HepG2 (cell line): ENCODE results near the gene ECHDC1. TPM values are rescaled to one million over a fixed set of nuclear protein-coding genes. Genes with fewer than 3 reads are reported as not detected.

Experiments used
- ATAC-seq: fragments of 200-7000 bp; cut with Tn5 transposase; 3 replicates; pipeline ENCODE4 v1.9.1; 2020; ENCODE audit warnings: mild to moderate bottlenecking, moderate library complexity
- BruUV-seq: library from RNA; stranded (reverse); fragments of 400-500 nt; replicated peaks from 2 replicates; lab custom pipeline; 2021; lab: Mats Ljungman, UMichigan
- CTCF ChIA-PET: fragments of 300-600 bp; formaldehyde crosslinking; extraction: SDS; loops from one replicate; lab custom pipeline; 2021; ENCODE audit warnings: low total read pairs, inconsistent platforms, low intra/inter-chr PET ratio; lab: Yijun Ruan, JAX
- POLR2A ChIA-PET: fragments of 350-600 bp; sonication (Branson Sonifier 250); formaldehyde crosslinking; loops from one replicate; lab custom pipeline; 2020; ENCODE audit warnings: antibody characterized with exemption, inconsistent platforms; lab: Yijun Ruan, JAX
- DNase-seq: peaks from one replicate; pipeline ENCODE4 v3.0.0-alpha.2; 2015; ENCODE audit warnings: low spot score
- FAIRE-seq: peaks from 3 replicates; lab custom pipeline; 2011; peaks lifted over from hg19 to GRCh38; lab: Jason Lieb, UNC
- H2AFZ ChIP-seq: one replicate; pipeline ENCODE4 v1.6.1; 2011; ENCODE audit warnings: low read length, inconsistent platforms
- H3K27ac ChIP-seq: fragments of 300-600 bp; 3 replicates; pipeline ENCODE4 v1.8.0; 2011; ENCODE audit warnings: mixed run types, mild to moderate bottlenecking, mixed read lengths, low read length, inconsistent platforms; ENCODE audit not compliant: insufficient read depth; ENCODE audit errors: extremely low read length
- H3K27me3 ChIP-seq, 2 experiments: fragments of 200-600 bp in 1 of 2; 2 replicates in 1 of 2; 3 replicates in 1 of 2; pipeline versions ENCODE4 v1.6.0 to v1.8.0; 2011; ENCODE audit warnings: low read length in 2 of 2, mild to moderate bottlenecking in 2 of 2, moderate library complexity in 2 of 2, inconsistent platforms in 1 of 2; ENCODE audit not compliant: insufficient read depth in 2 of 2, control insufficient read depth in 1 of 2
- H3K36me3 ChIP-seq, 2 experiments: fragments of 200-600 bp in 1 of 2; replicated peaks in 1 of 2; 2 replicates in 1 of 2; 3 replicates in 1 of 2; pipeline versions ENCODE4 v1.5.1 to v1.8.0; 2011; ENCODE audit warnings: low read length in 2 of 2, inconsistent platforms in 1 of 2; ENCODE audit not compliant: insufficient read depth in 2 of 2, control insufficient read depth in 1 of 2
- H3K4me1 ChIP-seq: 2 replicates; pipeline ENCODE4 v1.5.1; 2012; ENCODE audit warnings: low read length, inconsistent platforms; ENCODE audit not compliant: insufficient read depth
- H3K4me2 ChIP-seq: 2 replicates; pipeline ENCODE4 v1.6.0; 2011; ENCODE audit warnings: low read depth, low read length, inconsistent platforms
- H3K4me3 ChIP-seq, 3 experiments: fragments of 200-600 bp in 1 of 3; sonication (generic), shearing (Covaris generic) in 1 of 3; replicated peaks in 1 of 3; 2 replicates each; pipeline ENCODE4 v1.5.1; 2011 to 2016; ENCODE audit warnings: low read length in 3 of 3, inconsistent platforms in 2 of 3, low read depth in 2 of 3, mild to moderate bottlenecking in 2 of 3, control low read depth in 1 of 3, mixed read lengths in 1 of 3; ENCODE audit not compliant: insufficient read depth in 1 of 3
- H3K79me2 ChIP-seq: one replicate; pipeline ENCODE4 v1.6.1; 2011; ENCODE audit warnings: low read length, inconsistent platforms; ENCODE audit not compliant: insufficient read depth
- H3K9ac ChIP-seq: 2 replicates; pipeline ENCODE4 v1.6.0; 2011; ENCODE audit warnings: mild to moderate bottlenecking, low read depth, low read length, inconsistent platforms; ENCODE audit not compliant: insufficient read depth
- H3K9me3 ChIP-seq: 2 replicates; pipeline ENCODE4 v1.5.1; 2012; ENCODE audit warnings: mild to moderate bottlenecking, low read length
- H4K20me1 ChIP-seq: 2 replicates; pipeline ENCODE4 v1.6.0; 2011; ENCODE audit warnings: inconsistent platforms, mild to moderate bottlenecking, low read length, moderate library complexity; ENCODE audit not compliant: insufficient read depth
- ARID4A ChIP-seq: sonication (generic); formaldehyde crosslinking; IDR thresholded peaks from 2 replicates; pipeline ENCODE4 v1.5.0; 2020; ENCODE audit warnings: mild to moderate bottlenecking, missing genetic modification reagents, borderline replicate concordance
- ATF7 ChIP-seq, 2 experiments: fragments of 450-650 bp in 1 of 2; sonication (generic) in 1 of 2; formaldehyde crosslinking in 1 of 2; IDR thresholded peaks; 2 replicates each; pipeline versions ENCODE4 v1.4.0 to v1.6.1; 2016 to 2020; ENCODE audit warnings: antibody characterized with exemption in 1 of 2, mild to moderate bottlenecking in 1 of 2, missing genetic modification reagents in 1 of 2
- HOXA7 ChIP-seq: sonication (generic); formaldehyde crosslinking; IDR thresholded peaks from 2 replicates; pipeline ENCODE4 v1.8.1; 2022; ENCODE audit warnings: mild to moderate bottlenecking, missing genetic modification reagents, moderate library complexity
- ISL2 ChIP-seq: sonication (generic); formaldehyde crosslinking; IDR thresholded peaks from 2 replicates; pipeline ENCODE4 v1.5.0; 2020; ENCODE audit warnings: missing genetic modification reagents
- KDM1A ChIP-seq: IDR thresholded peaks from 2 replicates; pipeline ENCODE4 v1.6.1; 2016; ENCODE audit warnings: missing compliant biosample characterization
- NFAT5 ChIP-seq: sonication (generic); formaldehyde crosslinking; IDR thresholded peaks from 2 replicates; pipeline ENCODE4 v1.4.0; 2020; ENCODE audit warnings: missing genetic modification reagents
- PAWR ChIP-seq: sonication (generic); formaldehyde crosslinking; IDR thresholded peaks from 2 replicates; pipeline ENCODE4 v1.4.0; 2020; ENCODE audit warnings: missing genetic modification reagents, mild to moderate bottlenecking, borderline replicate concordance
- REPIN1 ChIP-seq: sonication (generic); formaldehyde crosslinking; IDR thresholded peaks from 2 replicates; pipeline ENCODE4 v1.8.0; 2022; ENCODE audit warnings: missing genetic modification reagents, low read depth, mild to moderate bottlenecking, borderline replicate concordance
- SALL2 ChIP-seq: sonication (generic); formaldehyde crosslinking; IDR thresholded peaks from 2 replicates; pipeline ENCODE4 v1.8.1; 2023; ENCODE audit warnings: mild to moderate bottlenecking, missing genetic modification reagents, inconsistent platforms
- ZNF256 ChIP-seq: sonication (generic); formaldehyde crosslinking; conservative IDR thresholded peaks from 2 replicates; pipeline ENCODE4 v1.4.0; 2020; ENCODE audit warnings: missing genetic modification reagents
- WGBS: methylation state at CpG from one replicate; pipeline ENCODE4 v1.1.6; 2017; ENCODE audit warnings: low lambda C conversion rate; 5-methylcytosine and 5-hydroxymethylcytosine counted together
- in situ Hi-C: cut with HindIII; loops from 2 replicates; pipeline ENCODE4 v1.10.0; 2017; ENCODE audit warnings: low pct_unique_long_range_greater_than_20kb; ENCODE audit not compliant: extremely low pct_ligation_motif_present
- intact Hi-C: fragments of 100-400 bp; cut with micrococcal nuclease; formaldehyde crosslinking; loops from one replicate; pipeline ENCODE4 v1.10.0; 2022; ENCODE audit not compliant: unreplicated experiment
- polyA plus RNA-seq, 8 experiments: library from polyadenylated mRNA; depleted of rRNA in 3 of 8; stranded (reverse) in 7 of 8; unstranded in 1 of 8; fragments of >200 nt; fragmentation: Illumina TruSeq in 4 of 8; extraction: Trizol in 4 of 8; gene quantifications; 2 replicates each; pipeline versions ENCODE4 v1.2.1 to v1.2.3, GENCODE V29; 2011 to 2016; ENCODE audit warnings: low read depth in 4 of 8, missing spikeins in 1 of 8, mixed read lengths in 1 of 8; ENCODE audit not compliant: insufficient read depth in 1 of 8
- total RNA-seq, 5 experiments: library from RNA; depleted of rRNA; stranded (reverse); fragments of >200 nt; fragmentation: Illumina TruSeq; extraction: Trizol; gene quantifications; 2 replicates each; pipeline ENCODE4 v1.2.3, GENCODE V29; 2016; ENCODE audit warnings: low read depth in 1 of 5
- TF ChIP-seq, protein P1 (sequence below): sonication (generic); formaldehyde crosslinking; IDR thresholded peaks from 2 replicates; pipeline ENCODE4 v1.4.0; 2020; ENCODE audit warnings: missing genetic modification reagents

Gene ECHDC1
- total and polyA plus RNA-seq, 2 of the 13 experiments (the other 11 are each of a cell fraction or from before 2014, with no cell fraction given): 32.8 to 98.1 TPM

- Histone ChIP-seq H3K79me2 (peaks cover 8% of the 10 kb centered on the region), H4K20me1 (no peaks in the 10 kb centered on the region), H3K27ac (no peak overlapping the region), H2AFZ (no peak overlapping the region), H3K9me3 (no peaks in the 10 kb centered on the region), H3K9ac (no peak overlapping the region), H3K4me3 (no peak overlapping the region)
- DNase-seq: no peak
- intact Hi-C loops (no loop called here), in situ Hi-C loops (no loop called here)
- ChIA-PET CTCF (no interaction called here), POLR2A (interaction anchor here (0.7 kb wide), 1 partner anchor 463 kb away, joined by 3 read pairs; no protein-coding TSS in a partner anchor)
- BruUV-seq: no TSS peak
- WGBS: 97% methylated on average over 1 of the region's 1 CpG
- no peak for TF ChIP-seq ZNF256 (CRISPR knock-in tag)
- no peak for TF ChIP-seq SALL2 (CRISPR knock-in tag)
- no peak for TF ChIP-seq KDM1A (CRISPR knock-in tag)
- TF ChIP-seq PAWR (CRISPR knock-in tag): no peak
- no peak for TF ChIP-seq ARID4A (CRISPR knock-in tag)
- no peak for TF ChIP-seq REPIN1 (CRISPR knock-in tag)
- no peak for TF ChIP-seq HOXA7
- TF ChIP-seq, protein P1, sequence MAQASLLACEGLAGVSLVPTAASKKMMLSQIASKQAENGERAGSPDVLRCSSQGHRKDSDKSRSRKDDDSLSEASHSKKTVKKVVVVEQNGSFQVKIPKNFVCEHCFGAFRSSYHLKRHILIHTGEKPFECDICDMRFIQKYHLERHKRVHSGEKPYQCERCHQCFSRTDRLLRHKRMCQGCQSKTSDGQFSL (CRISPR knock-in tag): no peak
- no peak for TF ChIP-seq NFAT5
- no peak for TF ChIP-seq ISL2 (CRISPR knock-in tag)
- TF ChIP-seq ATF7 (IDR thresholded peaks at IDR 0.05): no peak
- TF ChIP-seq ATF7 (CRISPR knock-in tag; IDR thresholded peaks at IDR 0.05): no peak
- TF ChIP-seq, all 625 proteins: peak for 0
- Histone ChIP-seq H3K4me1 (peaks cover 14% of the 10 kb centered on the region), H3K36me3 (no peaks in the 10 kb centered on the region), H3K4me2 (no peak overlapping the region), H3K27me3 (no peaks in the 10 kb centered on the region; a peak in 1 of 5 replicates)
- ATAC-seq (no peak), FAIRE-seq (no peak)
These were observed 80.5 kb downstream of the ECHDC1 start for GRCh38 chr6:127262896-127263295.
